Mucosa of descending colon (tissue), 3 donors: ENCODE measurements around the gene OR10W1. TPM values are rescaled to one million over a fixed set of nuclear protein-coding genes. Genes with fewer than 3 reads are reported as not detected.

Experiments
- ATAC-seq: fragments of 200-7000 bp; cut with Tn5 transposase; one replicate; pipeline ENCODE4 v1.9.1; 2020; ENCODE audit warnings: mild to moderate bottlenecking, moderate library complexity
- DNase-seq, 3 donors: peaks; one replicate each; pipeline ENCODE4 v3.0.0-alpha.2; 2020
- H3K36me3 ChIP-seq: fragments of 200-600 bp; one replicate; pipeline ENCODE4 v1.8.0; 2021; ENCODE audit warnings: low read depth, mild to moderate bottlenecking
- H3K4me1 ChIP-seq: fragments of 200-600 bp; one replicate; pipeline ENCODE4 v1.8.0; 2021; ENCODE audit warnings: low read depth, mild to moderate bottlenecking
- H3K4me3 ChIP-seq: fragments of 200-600 bp; one replicate; pipeline ENCODE4 v1.8.0; 2021; ENCODE audit warnings: mild to moderate bottlenecking
- H3K9me3 ChIP-seq: fragments of 200-600 bp; one replicate; pipeline ENCODE4 v1.8.0; 2021; ENCODE audit warnings: mild to moderate bottlenecking
- CTCF ChIP-seq: fragments of 200-600 bp; IDR thresholded peaks from one replicate; pipeline ENCODE4 v1.8.0; 2022; ENCODE audit warnings: antibody characterized with exemption, mild to moderate bottlenecking
- intact Hi-C, 2 donors: fragments of 100-400 bp; cut with DNase I in 1 of 2; cut with micrococcal nuclease in 1 of 2; formaldehyde crosslinking; loops; one replicate each; pipeline versions ENCODE4 v1.11.0 to v1.11.1; 2022; cut with DNase I, micrococcal nuclease
- long read RNA-seq, 2 donors: library from polyadenylated mRNA; unstranded; transcript quantifications; one replicate each; pipeline ENCODE4 v2.0.0, GENCODE V29; 2019 to 2021
- total RNA-seq, 3 donors: library from RNA; stranded (reverse); fragmentation: NEBNext Ultra II Directional in 2 of 3; extraction: Animal tissue kit (Norgen Biotek cat#: 25700) in 2 of 3; gene quantifications; one replicate each; pipeline versions ENCODE4 v1.2.1 to v1.2.4, GENCODE V29; 2021 to 2023
- donor health status: DM: no; HTN: no; CAD: no; lungs with moderate emphysema.
- donor health status: DM: no; HTN: no; CAD: no.
- donor health status: DM: no; HTN: yes; CAD: no.

The OR10W1 gene
- total RNA-seq = not detected
- long read RNA-seq, donor 1 = 0 reads
- long read RNA-seq, donor 2 = 0 reads

- no peak for ATAC-seq
Observed at GRCh38 chr11:58268142-58268541, at the start of gene OR10W1. OR10W1 (minus strand) TSS chr11:58268260; CDS start chr11:58267858, 402 bp downstream.

GRCh38 chr11:58316142-58316541 is 48.1 kb upstream of the OR10W1 start:
- intact Hi-C loops = no loop called here
- no peak for ATAC-seq
- no peak for TF ChIP-seq CTCF
- DNase-seq = no peak
- Histone ChIP-seq H3K36me3 (no peaks in the 10 kb centered on the region), H3K9me3 (no peaks in the 10 kb centered on the region), H3K4me3 (no peak overlapping the region), H3K4me1 (no peaks in the 10 kb centered on the region)

More at GRCh38 chr11:58268142-58268541, at the start of gene OR10W1:
- intact Hi-C loops = no loop called here
- Histone ChIP-seq H3K4me1 (no peaks in the 10 kb centered on the region), H3K4me3 (no peak within 1 kb of the TSS), H3K9me3 (no peaks in the 10 kb centered on the region), H3K36me3 (no peaks in the 10 kb centered on the region)
- no peak for TF ChIP-seq CTCF
- DNase-seq = no peak

- DNase-seq (no peak), ATAC-seq (no peak)
- H3K4me1 ChIP-seq = no peaks in the 10 kb centered on the region
- intact Hi-C loops = no loop called here
- TF ChIP-seq CTCF = no peak
- no peaks in the 10 kb centered on the region for H3K36me3 ChIP-seq
- no peaks in the 10 kb centered on the region for H3K9me3 ChIP-seq
- no peak overlapping the region for H3K4me3 ChIP-seq
Observed at GRCh38 chr11:58301576-58301975, 33.5 kb upstream of the OR10W1 start.

- no peak for TF ChIP-seq CTCF
- no peaks in the 10 kb centered on the region for H3K36me3 ChIP-seq
- no peak overlapping the region for H3K4me3 ChIP-seq
- no peaks in the 10 kb centered on the region for H3K4me1 ChIP-seq
- ATAC-seq (no peak), DNase-seq (no peak)
- no peaks in the 10 kb centered on the region for H3K9me3 ChIP-seq
- intact Hi-C loops = no loop called here
Observed at GRCh38 chr11:58292017-58292416, 24.0 kb upstream of the OR10W1 start.

GRCh38 chr11:58289266-58289665 is 21.2 kb upstream of the OR10W1 start:
- H3K4me1 ChIP-seq = no peaks in the 10 kb centered on the region
- no peak for ATAC-seq
- TF ChIP-seq CTCF = no peak
- DNase-seq = no peak
- H3K36me3 ChIP-seq = no peaks in the 10 kb centered on the region
- intact Hi-C loops = loop anchor here in 1 of 2 donors (5.0 kb wide), 1 partner anchor 472 kb away; no protein-coding TSS in a partner anchor
- H3K9me3 ChIP-seq = no peaks in the 10 kb centered on the region
- no peak overlapping the region for H3K4me3 ChIP-seq

- peak; percentile 53 for TF ChIP-seq CTCF
- Histone ChIP-seq H3K36me3 (no peaks in the 10 kb centered on the region), H3K4me1 (no peaks in the 10 kb centered on the region), H3K4me3 (no peak overlapping the region), H3K9me3 (no peaks in the 10 kb centered on the region)
- ATAC-seq = peak; percentile 96
- intact Hi-C loops = loop anchor here in 1 of 2 donors (5.0 kb wide), 1 partner anchor 469 kb away; no protein-coding TSS in a partner anchor
- peak in 1 of 3 donors; percentile 47 for DNase-seq
Observed at GRCh38 chr11:58286249-58286648, 18.2 kb upstream of the OR10W1 start.
